ENCODE results near the gene SNX19. TPM values are rescaled to one million over a fixed set of nuclear protein-coding genes. Genes with fewer than 3 reads are reported as not detected.

SNX19 gene
- total RNA-seq, 1 donor from 2014 or later = 45.6 TPM

- peaks cover 20% of the 10 kb centered on the region for H3K27me3 Mint-ChIP-seq (ENCODE audit: low read depth, unreplicated experiment)
- FAIRE-seq = no peak
- Histone ChIP-seq H3K27ac (ENCODE audit: low read depth, low read length) (no peak overlapping the region), H3K36me3 (ENCODE audit: insufficient read depth, low read length) (no peaks in the 10 kb centered on the region), H3K9ac (ENCODE audit: low read length) (no peak overlapping the region), H4K20me1 (ENCODE audit: insufficient read depth, low read length) (no peaks in the 10 kb centered on the region), H3K4me1 (ENCODE audit: insufficient read depth, low read length) (peaks cover 19% of the 10 kb centered on the region), H3K27me3 (ENCODE audit: insufficient read depth, low read length) (no peaks in the 10 kb centered on the region), H3K9me3 (ENCODE audit: insufficient read depth, low read depth, low read length) (no peaks in the 10 kb centered on the region), H3K4me3 (ENCODE audit: insufficient read depth, low read depth, low read length) (no peak overlapping the region), H3K4me2 (ENCODE audit: low read length) (no peak overlapping the region), H2AFZ (ENCODE audit: low read depth, low read length) (no peak overlapping the region), H3K79me2 (ENCODE audit: insufficient read depth, low read length) (no peaks in the 10 kb centered on the region)
- H3K4me3 Mint-ChIP-seq (ENCODE audit: unreplicated experiment) = no peak overlapping the region
- H3K36me3 Mint-ChIP-seq (ENCODE audit: low read depth, unreplicated experiment) = no peaks in the 10 kb centered on the region
- no peak for TF ChIP-seq EZH2 (IDR thresholded peaks at IDR 0.05; ENCODE audit: insufficient read depth, low read length)
- TF ChIP-seq, protein P1, sequence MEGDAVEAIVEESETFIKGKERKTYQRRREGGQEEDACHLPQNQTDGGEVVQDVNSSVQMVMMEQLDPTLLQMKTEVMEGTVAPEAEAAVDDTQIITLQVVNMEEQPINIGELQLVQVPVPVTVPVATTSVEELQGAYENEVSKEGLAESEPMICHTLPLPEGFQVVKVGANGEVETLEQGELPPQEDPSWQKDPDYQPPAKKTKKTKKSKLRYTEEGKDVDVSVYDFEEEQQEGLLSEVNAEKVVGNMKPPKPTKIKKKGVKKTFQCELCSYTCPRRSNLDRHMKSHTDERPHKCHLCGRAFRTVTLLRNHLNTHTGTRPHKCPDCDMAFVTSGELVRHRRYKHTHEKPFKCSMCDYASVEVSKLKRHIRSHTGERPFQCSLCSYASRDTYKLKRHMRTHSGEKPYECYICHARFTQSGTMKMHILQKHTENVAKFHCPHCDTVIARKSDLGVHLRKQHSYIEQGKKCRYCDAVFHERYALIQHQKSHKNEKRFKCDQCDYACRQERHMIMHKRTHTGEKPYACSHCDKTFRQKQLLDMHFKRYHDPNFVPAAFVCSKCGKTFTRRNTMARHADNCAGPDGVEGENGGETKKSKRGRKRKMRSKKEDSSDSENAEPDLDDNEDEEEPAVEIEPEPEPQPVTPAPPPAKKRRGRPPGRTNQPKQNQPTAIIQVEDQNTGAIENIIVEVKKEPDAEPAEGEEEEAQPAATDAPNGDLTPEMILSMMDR (IDR thresholded peaks at IDR 0.05; ENCODE audit: insufficient read depth, low read depth, low read length) = no peak
- DNase-seq (ENCODE audit: low read depth) = no peak
- no peak overlapping the region for H3K27ac Mint-ChIP-seq (ENCODE audit: unreplicated experiment)
- peaks cover 9% of the 10 kb centered on the region for H3K4me1 Mint-ChIP-seq (ENCODE audit: low read depth, unreplicated experiment)
- H3K9me3 Mint-ChIP-seq (ENCODE audit: unreplicated experiment) = peaks cover 4% of the 10 kb centered on the region
Measured at GRCh38 chr11:130831976-130832375, 84.3 kb downstream of the SNX19 start.

DNA sequence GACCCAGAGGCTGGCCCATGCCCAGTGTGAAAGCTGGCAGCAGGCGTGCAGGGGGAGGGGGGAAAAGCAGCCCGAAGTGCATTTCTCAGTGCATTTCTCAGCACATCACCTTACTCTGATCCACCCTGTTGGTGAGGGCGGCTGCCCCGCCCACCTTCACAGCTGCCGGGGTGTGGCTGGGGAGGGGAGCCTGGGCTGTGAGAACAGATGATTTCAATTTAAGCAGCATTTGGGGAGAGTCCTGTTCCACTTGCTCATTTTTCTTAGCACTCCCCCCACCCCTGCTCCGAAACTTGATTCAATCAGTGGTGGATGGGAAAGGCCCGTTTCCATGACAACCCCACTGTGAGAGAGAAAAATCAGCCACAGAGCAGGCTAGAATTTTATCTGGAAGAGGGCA lies 84.8 kb downstream of the SNX19 start:
- Mint-ChIP-seq H3K27ac (ENCODE audit: unreplicated experiment) (no peak overlapping the region), H3K36me3 (ENCODE audit: low read depth, unreplicated experiment) (no peaks in the 10 kb centered on the region), H3K4me3 (ENCODE audit: unreplicated experiment) (no peak overlapping the region), H3K9me3 (ENCODE audit: unreplicated experiment) (peaks cover 2% of the 10 kb centered on the region), H3K27me3 (ENCODE audit: low read depth, unreplicated experiment) (peaks cover 20% of the 10 kb centered on the region), H3K4me1 (ENCODE audit: low read depth, unreplicated experiment) (peaks cover 11% of the 10 kb centered on the region)
- no peaks in the 10 kb centered on the region for H3K9me3 ChIP-seq (ENCODE audit: insufficient read depth, low read depth, low read length)
- TF ChIP-seq, protein P1 (IDR thresholded peaks at IDR 0.05; ENCODE audit: insufficient read depth, low read depth, low read length) = no peak
- TF ChIP-seq EZH2 (IDR thresholded peaks at IDR 0.05; ENCODE audit: insufficient read depth, low read length) = no peak
- no peak overlapping the region for H3K27ac ChIP-seq (ENCODE audit: low read depth, low read length)
- H2AFZ ChIP-seq (ENCODE audit: low read depth, low read length) = no peak overlapping the region
- no peak overlapping the region for H3K4me2 ChIP-seq (ENCODE audit: low read length)
- H3K79me2 ChIP-seq (ENCODE audit: insufficient read depth, low read length) = no peaks in the 10 kb centered on the region
- FAIRE-seq (no peak), DNase-seq (ENCODE audit: low read depth) (no peak)
- no peak overlapping the region for H3K4me3 ChIP-seq (ENCODE audit: insufficient read depth, low read depth, low read length)
- no peaks in the 10 kb centered on the region for H3K36me3 ChIP-seq (ENCODE audit: insufficient read depth, low read length)
- no peak overlapping the region for H3K9ac ChIP-seq (ENCODE audit: low read length)
- peaks cover 19% of the 10 kb centered on the region for H3K4me1 ChIP-seq (ENCODE audit: insufficient read depth, low read length)
- no peaks in the 10 kb centered on the region for H3K27me3 ChIP-seq (ENCODE audit: insufficient read depth, low read length)
- no peaks in the 10 kb centered on the region for H4K20me1 ChIP-seq (ENCODE audit: insufficient read depth, low read length)

GRCh38 chr11:130830566-130830965 lies 85.7 kb downstream of the SNX19 start:
- Histone ChIP-seq H3K27ac (ENCODE audit: low read depth, low read length) (no peak overlapping the region), H3K27me3 (ENCODE audit: insufficient read depth, low read length) (no peaks in the 10 kb centered on the region), H2AFZ (ENCODE audit: low read depth, low read length) (no peak overlapping the region), H4K20me1 (ENCODE audit: insufficient read depth, low read length) (no peaks in the 10 kb centered on the region), H3K4me3 (ENCODE audit: insufficient read depth, low read depth, low read length) (no peak overlapping the region), H3K9me3 (ENCODE audit: insufficient read depth, low read depth, low read length) (no peaks in the 10 kb centered on the region), H3K36me3 (ENCODE audit: insufficient read depth, low read length) (no peaks in the 10 kb centered on the region), H3K4me1 (ENCODE audit: insufficient read depth, low read length) (peaks cover 19% of the 10 kb centered on the region), H3K9ac (ENCODE audit: low read length) (no peak overlapping the region), H3K79me2 (ENCODE audit: insufficient read depth, low read length) (no peaks in the 10 kb centered on the region), H3K4me2 (ENCODE audit: low read length) (no peak overlapping the region)
- Mint-ChIP-seq H3K4me3 (ENCODE audit: unreplicated experiment) (no peak overlapping the region), H3K4me1 (ENCODE audit: low read depth, unreplicated experiment) (peaks cover 13% of the 10 kb centered on the region), H3K27ac (ENCODE audit: unreplicated experiment) (no peak overlapping the region), H3K9me3 (ENCODE audit: unreplicated experiment) (peaks cover 2% of the 10 kb centered on the region), H3K36me3 (ENCODE audit: low read depth, unreplicated experiment) (peaks cover 2% of the 10 kb centered on the region), H3K27me3 (ENCODE audit: low read depth, unreplicated experiment) (peaks cover 26% of the 10 kb centered on the region)
- FAIRE-seq = no peak
- TF ChIP-seq EZH2 (IDR thresholded peaks at IDR 0.05; ENCODE audit: insufficient read depth, low read length) = no peak
- TF ChIP-seq, protein P1 (IDR thresholded peaks at IDR 0.05; ENCODE audit: insufficient read depth, low read depth, low read length) = no peak
- no peak for DNase-seq (ENCODE audit: low read depth)

Data from astrocyte (in vitro differentiated cells and primary cell).